ELF-1 (cell line): ENCODE data around the gene DDX39A.
A peak's percentile ranks its signal among the peaks of the same experiment; 100 is the strongest.
"Not testable (repeated sequence)": the region's sequence is repeated elsewhere in the genome, so short reads cannot be mapped to it uniquely, and the experiment has no call there.

Experiments
- DNase-seq: peaks from one replicate; pipeline ENCODE4 v3.0.0-alpha.2; 2016; ENCODE audit warnings: low read depth, low spot score

The DDX39A gene

GRCh38 chr19:14385492-14385891 lies 33.6 kb downstream of the DDX39A start:
- DNase-seq: no peak

DNA sequence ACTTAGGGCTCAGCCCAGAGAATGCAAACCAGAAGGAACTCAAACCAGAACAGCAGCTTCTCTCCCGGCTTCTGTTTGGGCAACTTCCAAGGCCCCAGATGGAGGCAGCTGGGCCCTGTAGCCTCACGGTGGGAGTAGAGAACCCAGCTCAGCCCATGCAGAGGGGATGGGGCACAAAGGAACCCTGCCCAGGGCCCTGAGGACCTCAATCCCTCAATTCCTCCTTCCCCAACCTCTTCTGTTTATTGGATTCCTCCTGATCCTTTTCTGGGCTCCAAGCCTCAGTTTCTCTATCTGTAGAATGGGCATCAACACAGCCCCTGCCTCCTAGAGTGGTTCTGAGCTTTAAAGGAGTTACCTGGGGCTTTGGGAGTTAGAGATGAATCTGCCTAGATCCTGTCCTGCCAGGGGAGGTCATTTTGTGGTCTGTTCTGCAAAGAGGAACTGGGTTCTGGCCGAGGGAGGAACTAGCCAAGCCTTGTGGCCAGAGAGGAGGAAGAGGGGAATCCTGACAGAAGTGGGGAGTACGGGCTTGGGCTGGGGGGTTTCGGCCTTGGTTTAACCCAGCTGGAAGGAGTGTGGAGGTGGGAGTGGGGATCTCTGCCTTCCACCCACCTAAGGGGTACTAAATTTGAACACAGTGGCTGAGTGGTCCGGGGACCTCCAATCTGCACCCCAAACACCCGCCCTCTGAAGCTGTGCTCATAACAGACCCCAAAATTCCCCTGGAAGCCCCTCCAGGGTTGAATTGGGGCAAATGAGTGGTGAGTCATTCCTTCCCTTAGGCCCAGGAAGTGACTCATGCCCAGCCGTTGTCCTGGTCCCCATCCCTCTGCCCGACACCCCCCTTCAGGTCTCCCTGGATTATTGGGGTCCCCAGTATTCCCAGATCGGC lies 35.2 kb downstream of the DDX39A start:
- no peak for DNase-seq

DNA sequence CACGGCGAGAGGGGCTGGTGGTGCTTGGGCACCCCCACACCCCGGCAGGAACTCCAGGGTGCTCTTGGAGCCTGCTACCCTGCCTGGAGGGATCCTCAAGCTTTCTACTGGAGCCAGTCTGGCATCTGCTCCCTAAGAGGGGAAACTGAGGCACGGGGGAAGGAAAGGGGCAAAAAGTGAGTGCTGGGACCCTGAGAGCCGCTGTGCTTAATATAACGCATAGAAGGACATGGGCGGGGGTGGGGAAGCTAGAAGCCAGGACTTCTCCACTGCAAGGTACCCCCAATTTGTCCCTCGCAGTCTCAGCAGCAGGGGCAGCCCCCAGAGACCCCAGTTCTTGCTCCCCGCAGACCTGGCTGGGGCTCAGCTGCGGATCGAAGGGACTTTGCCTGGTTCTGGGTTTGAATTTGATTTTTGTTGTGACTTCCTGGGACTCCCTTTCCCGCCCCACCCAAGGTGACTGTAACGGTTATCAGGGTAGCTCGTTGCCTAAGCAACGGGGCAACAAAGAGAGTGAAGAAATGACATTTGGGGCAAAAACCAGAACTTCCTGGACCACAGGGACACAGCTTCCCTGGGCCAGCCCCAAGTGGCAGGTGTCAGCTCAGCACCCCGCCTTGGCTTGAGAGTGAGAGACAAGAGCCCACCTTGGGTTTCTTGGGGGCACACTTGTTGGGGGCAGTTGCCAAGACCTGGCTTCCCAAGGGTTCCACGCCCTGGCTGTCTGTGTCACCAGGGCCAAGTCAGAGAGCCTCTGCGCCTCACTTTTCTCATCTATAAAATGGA lies 37.3 kb downstream of the DDX39A start:
- DNase-seq: no peak

GRCh38 chr19:14379294-14380065 lies 39.7 kb downstream of the DDX39A start:
- no peak for DNase-seq

DNA sequence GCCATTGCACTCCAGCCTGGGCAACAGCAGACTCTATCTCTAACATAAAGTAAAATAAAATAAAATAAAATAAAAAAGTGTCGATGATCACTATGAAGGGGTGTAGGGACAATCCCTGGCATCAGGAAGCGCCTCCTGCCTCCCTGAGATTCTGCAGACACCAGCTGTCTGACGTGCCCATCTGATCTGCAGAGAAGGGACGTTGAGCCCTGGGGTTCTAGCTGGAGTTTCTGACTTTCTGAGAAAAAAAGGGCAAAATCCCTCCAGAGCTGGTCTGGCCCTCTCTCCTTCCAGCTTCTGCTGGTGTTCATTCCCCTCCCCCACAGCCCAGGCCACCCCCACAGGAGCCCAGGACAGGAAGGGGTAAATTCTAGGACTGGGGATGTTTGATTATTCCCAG lies 40.3 kb downstream of the DDX39A start:
- no peak for DNase-seq

DNA sequence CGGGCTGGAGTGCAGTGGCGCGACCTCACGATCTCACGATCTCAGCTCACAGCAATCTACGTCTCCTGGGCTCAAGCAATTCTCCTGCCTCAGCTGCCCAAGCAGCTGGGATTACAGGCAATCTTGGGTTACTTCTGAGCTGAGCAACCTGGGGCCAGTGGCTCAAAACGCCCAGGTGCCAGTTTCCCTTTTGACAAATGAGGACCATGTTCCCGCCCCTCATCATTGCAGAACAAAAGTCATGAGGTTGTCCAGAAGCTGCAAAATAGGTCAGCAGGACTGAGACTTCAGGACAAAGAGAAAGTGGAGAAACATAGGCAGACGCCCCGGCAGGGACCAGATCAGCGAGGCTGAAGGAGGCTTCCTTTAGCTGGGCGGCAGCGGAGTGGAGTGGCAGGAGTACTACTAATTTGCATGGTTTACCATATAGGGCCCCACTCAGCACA lies 41.2 kb downstream of the DDX39A start:
- peak; percentile 81 for DNase-seq

GRCh38 chr19:14375582-14376291 lies 43.4 kb downstream of the DDX39A start:
- DNase-seq: no peak

DNA sequence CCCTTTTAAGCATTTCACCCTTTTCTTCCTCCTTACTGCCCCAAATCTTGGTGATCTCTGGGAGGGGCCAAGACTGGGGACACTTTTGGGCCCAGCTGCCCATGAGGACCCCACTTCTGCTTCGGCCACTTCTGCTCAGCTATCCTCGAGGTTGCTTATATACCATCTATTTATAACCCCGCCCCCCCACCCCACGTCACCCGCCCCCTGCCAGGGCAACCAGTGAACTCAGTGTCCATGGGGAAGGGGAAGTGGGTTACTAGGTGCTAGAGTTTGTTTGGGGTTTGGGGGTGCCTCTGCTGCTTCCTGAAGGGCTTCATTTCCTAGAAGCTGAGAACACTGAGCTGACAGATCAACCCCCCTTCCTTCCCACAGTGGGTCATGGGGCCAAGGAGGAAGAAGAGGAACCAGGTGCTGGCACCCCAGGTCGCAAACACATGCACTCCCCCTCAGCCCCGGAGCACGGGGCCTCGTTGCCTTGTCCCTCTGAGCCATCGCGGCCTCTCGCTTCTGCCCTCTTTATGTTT lies 44.0 kb downstream of the DDX39A start:
- DNase-seq: no peak

GRCh38 chr19:14374313-14374712 lies 44.8 kb downstream of the DDX39A start:
- not testable (repeated sequence) for DNase-seq

DNA sequence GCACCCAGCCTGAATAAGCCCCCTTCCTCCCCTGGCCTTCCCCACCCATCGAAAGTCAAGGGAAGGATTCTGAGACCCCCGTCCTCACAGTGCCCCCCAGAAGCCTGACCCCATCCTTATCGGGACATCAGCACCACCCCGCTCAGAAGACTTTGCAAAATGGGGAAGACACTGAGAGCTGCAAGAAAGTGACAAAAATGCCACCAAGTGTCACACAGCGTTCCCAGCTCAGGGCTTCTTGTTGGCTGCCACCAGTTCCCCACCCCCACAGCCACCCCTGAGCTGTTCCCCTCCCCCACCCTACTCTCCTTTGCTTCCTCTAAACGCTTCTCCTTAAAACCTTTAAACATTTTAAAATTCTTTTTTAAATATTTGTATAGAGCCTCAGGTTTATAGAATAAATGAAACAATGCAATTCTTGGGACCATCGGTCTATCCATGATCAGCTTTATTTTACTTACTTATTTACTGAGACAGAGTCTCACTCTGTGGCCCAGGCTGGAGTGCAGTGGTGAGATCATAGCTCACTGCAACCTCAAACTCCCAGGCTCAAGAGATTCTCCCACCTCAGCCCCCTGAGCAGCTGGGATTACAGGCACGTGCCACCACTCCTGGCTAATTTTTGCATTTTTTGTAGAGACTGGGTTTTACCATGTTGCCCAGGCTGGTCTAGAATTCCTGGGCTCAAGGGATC lies 46.6 kb downstream of the DDX39A start:
- DNase-seq: not testable (repeated sequence)

DNA sequence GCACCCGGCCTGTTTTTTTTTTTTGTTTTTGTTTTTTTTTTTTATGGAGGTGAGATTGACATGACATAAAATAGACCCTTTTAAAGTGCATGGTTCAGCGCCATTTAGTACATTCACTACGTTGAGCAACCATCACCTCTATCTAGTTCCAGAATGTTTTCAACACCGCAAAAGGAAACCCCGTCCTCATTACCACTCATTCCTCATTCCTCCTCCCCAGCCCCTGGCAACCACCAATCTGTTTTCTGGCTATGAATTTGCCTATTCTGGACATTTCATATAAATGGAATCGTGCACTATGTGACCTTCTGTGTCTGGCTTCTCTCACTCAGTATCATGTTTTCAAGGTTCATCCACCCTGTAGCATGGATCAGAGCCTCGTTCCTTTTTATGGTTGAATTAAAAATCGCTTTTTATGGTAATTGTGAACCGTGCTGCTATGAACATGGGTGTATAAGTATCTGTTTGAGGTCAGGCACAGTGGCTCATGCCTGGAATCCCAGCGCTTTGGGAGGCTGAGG lies 47.8 kb downstream of the DDX39A start:
- no peak for DNase-seq

- DNase-seq: no peak
These were observed 48.2 kb downstream of the DDX39A start for GRCh38 chr19:14370940-14371280.

- no peak for DNase-seq
These were observed 48.8 kb downstream of the DDX39A start for GRCh38 chr19:14370169-14370939.

- DNase-seq: no peak
These were observed 49.6 kb downstream of the DDX39A start for GRCh38 chr19:14369399-14370168.

- DNase-seq: no peak
These were observed 51.1 kb downstream of the DDX39A start for GRCh38 chr19:14368011-14368513.

GRCh38 chr19:14367016-14367415 lies 52.1 kb downstream of the DDX39A start:
- no peak for DNase-seq

DNA sequence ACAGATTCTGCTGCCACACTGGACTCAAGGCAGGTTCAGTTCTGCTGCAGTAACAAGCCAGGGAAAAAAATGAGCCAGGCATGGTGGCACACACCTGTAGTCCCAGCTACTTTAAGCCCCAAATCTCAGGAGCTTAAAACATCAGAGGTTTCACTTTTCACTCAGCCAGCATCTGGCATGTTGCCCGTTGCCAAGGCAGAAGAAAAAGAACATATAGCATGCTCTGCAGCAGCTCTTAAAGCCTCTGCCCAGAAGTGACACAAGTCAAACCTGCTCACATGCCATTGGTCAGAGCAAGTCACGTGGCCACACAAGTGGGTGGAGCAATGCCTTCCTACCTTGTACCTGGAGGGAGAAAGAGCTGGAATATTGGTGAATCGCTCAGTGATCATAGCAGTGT lies 52.6 kb downstream of the DDX39A start:
- DNase-seq: peak; percentile 88

- DNase-seq: not testable (repeated sequence)
These were observed 55.1 kb downstream of the DDX39A start for GRCh38 chr19:14364098-14364443.
